K562 (cell line): ENCODE measurements around the gene SVIP. TPM values are rescaled to one million over a fixed set of nuclear protein-coding genes. Genes with fewer than 3 reads are reported as not detected.

Experiments used
- ATAC-seq: fragments of 200-7000 bp; cut with Tn5 transposase; 3 replicates; pipeline ENCODE4 v1.9.1; 2020; ENCODE audit warnings: moderate library complexity
- BruUV-seq: library from RNA; stranded (reverse); fragments of 400-500 nt; replicated peaks from 2 replicates; lab custom pipeline; 2021; lab: Mats Ljungman, UMichigan
- CTCF ChIA-PET: fragments of 300-600 bp; formaldehyde crosslinking; extraction: SDS; loops from one replicate; lab custom pipeline; 2021; ENCODE audit warnings: low intra/inter-chr PET ratio; lab: Yijun Ruan, JAX
- POLR2A ChIA-PET: fragments of 300-600, 350-650 bp; sonication (Branson Sonifier 250); formaldehyde crosslinking; extraction: SDS; loops from one replicate; lab custom pipeline; 2021; ENCODE audit warnings: antibody characterized with exemption, inconsistent platforms; lab: Yijun Ruan, JAX
- DNase-seq, 4 experiments: peaks; one replicate each; pipeline versions ENCODE4 v3.0.0 to v3.0.0-alpha.2; 2011 to 2018; ENCODE audit warnings: low spot score in 3 of 4, mixed read lengths in 3 of 4; ENCODE audit errors: extremely low read depth in 1 of 4
- FAIRE-seq: peaks from 2 replicates; lab custom pipeline; 2011; peaks lifted over from hg19 to GRCh38; lab: Jason Lieb, UNC
- H2AFZ ChIP-seq: 2 replicates; pipeline ENCODE4 v1.6.0; 2011; ENCODE audit warnings: low read depth, low read length, control low read depth, inconsistent platforms
- H3K27ac ChIP-seq: fragments of 200-600 bp; 3 replicates; pipeline ENCODE4 v1.8.0; 2011; ENCODE audit warnings: low read depth, mild to moderate bottlenecking, control low read depth, inconsistent platforms, low read length, moderate library complexity, mixed read lengths; ENCODE audit errors: extremely low read depth
- H3K27me3 ChIP-seq, 2 experiments: fragments of 300-600 bp in 1 of 2; 2 replicates in 1 of 2; 3 replicates in 1 of 2; pipeline versions ENCODE4 v1.6.0 to v1.8.0; 2011; ENCODE audit warnings: inconsistent platforms in 2 of 2, low read length in 2 of 2, mild to moderate bottlenecking in 1 of 2, mixed read lengths in 1 of 2, moderate library complexity in 1 of 2; ENCODE audit not compliant: control insufficient read depth in 2 of 2, insufficient read depth in 2 of 2
- H3K36me3 ChIP-seq: fragments of 300-600 bp; 3 replicates; pipeline ENCODE4 v1.8.0; 2011; ENCODE audit warnings: mild to moderate bottlenecking, low read length, inconsistent platforms; ENCODE audit not compliant: control insufficient read depth, insufficient read depth
- H3K4me1 ChIP-seq, 2 experiments: fragments of 200-600 bp in 1 of 2; replicated peaks in 1 of 2; 2 replicates in 1 of 2; 3 replicates in 1 of 2; pipeline versions ENCODE4 v1.5.1 to v1.8.0; 2011; ENCODE audit warnings: inconsistent platforms in 2 of 2, low read length in 2 of 2, mild to moderate bottlenecking in 1 of 2, mixed read lengths in 1 of 2, moderate library complexity in 1 of 2; ENCODE audit not compliant: control insufficient read depth in 2 of 2, insufficient read depth in 2 of 2
- H3K4me2 ChIP-seq: 2 replicates; pipeline ENCODE4 v1.6.1; 2011; ENCODE audit warnings: low read length, control low read depth, inconsistent platforms, mixed read lengths; ENCODE audit not compliant: insufficient read depth
- H3K4me3 ChIP-seq: fragments of 200-600 bp; sonication (generic), shearing (Covaris generic); 2 replicates; pipeline ENCODE4 v1.5.1; 2016; ENCODE audit warnings: control low read depth, inconsistent platforms
- H3K79me2 ChIP-seq: fragments of 200-600 bp; 3 replicates; pipeline ENCODE4 v1.8.0; 2011; ENCODE audit warnings: low read length, inconsistent platforms; ENCODE audit not compliant: control insufficient read depth, insufficient read depth
- H3K9ac ChIP-seq, 2 experiments: 2 replicates each; pipeline versions ENCODE4 v1.6.0 to v1.6.1; 2011; ENCODE audit warnings: low read depth in 2 of 2, low read length in 2 of 2, control low read depth in 1 of 2, inconsistent platforms in 1 of 2, mild to moderate bottlenecking in 1 of 2, mixed read lengths in 1 of 2; ENCODE audit not compliant: insufficient read depth in 1 of 2
- H3K9me1 ChIP-seq: one replicate; pipeline ENCODE4 v1.6.0; 2011; ENCODE audit warnings: inconsistent platforms, mild to moderate bottlenecking, low read length, moderate library complexity; ENCODE audit not compliant: control insufficient read depth, insufficient read depth
- H3K9me3 ChIP-seq: replicated peaks from 2 replicates; pipeline ENCODE4 v1.5.1; 2011; ENCODE audit warnings: low read depth, low read length, inconsistent platforms; ENCODE audit not compliant: control insufficient read depth, insufficient read depth
- H4K20me1 ChIP-seq: replicated peaks from 2 replicates; pipeline ENCODE4 v1.6.1; 2011; ENCODE audit warnings: low read length, inconsistent platforms, mixed read lengths; ENCODE audit not compliant: control insufficient read depth, insufficient read depth
- ASH1L ChIP-seq: fragments of 450-650 bp; IDR thresholded peaks from 2 replicates; pipeline ENCODE4 v1.6.1; 2018; ENCODE audit warnings: borderline replicate concordance, mild to moderate bottlenecking, low read depth; ENCODE audit not compliant: partially characterized antibody
- CTCF ChIP-seq, 3 experiments: IDR thresholded peaks in 2 of 3; conservative IDR thresholded peaks in 1 of 3; 2 replicates each; pipeline ENCODE4 v1.5.1; 2011 to 2012; ENCODE audit warnings: low read length in 3 of 3, mild to moderate bottlenecking in 3 of 3, control low read depth in 2 of 3, improper control_type of control experiment in 1 of 3, inconsistent platforms in 1 of 3, low read depth in 1 of 3, mixed read lengths in 1 of 3, moderate library complexity in 1 of 3; ENCODE audit not compliant: insufficient read depth in 2 of 3
- KDM4B ChIP-seq, 2 experiments: fragments of 450-650 bp in 1 of 2; sonication (generic) in 1 of 2; IDR thresholded peaks; 2 replicates each; pipeline ENCODE4 v1.6.1; 2016 to 2017; ENCODE audit warnings: borderline replicate concordance in 2 of 2, antibody characterized with exemption in 1 of 2, low read depth in 1 of 2, mild to moderate bottlenecking in 1 of 2
- RBM15 ChIP-seq: fragments of 200-400 bp; formaldehyde crosslinking; IDR thresholded peaks from 2 replicates; pipeline ENCODE4 v1.6.1; 2018; ENCODE audit warnings: mild to moderate bottlenecking, low read length, moderate library complexity; ENCODE audit not compliant: insufficient read depth
- RBM25 ChIP-seq: fragments of 200-400 bp; formaldehyde crosslinking; IDR thresholded peaks from 2 replicates; pipeline ENCODE4 v1.6.1; 2018; ENCODE audit warnings: low read length, low read depth, moderate library complexity; ENCODE audit not compliant: severe bottlenecking
- SMARCE1 ChIP-seq: fragments of 450-650 bp; IDR thresholded peaks from 2 replicates; pipeline ENCODE4 v1.7.1; 2016; ENCODE audit warnings: mild to moderate bottlenecking
- SRF ChIP-seq, 2 experiments: fragments of 250-450, 450-650 bp in 1 of 2; sonication (Bioruptor Pico) in 1 of 2; sonication (generic) in 1 of 2; formaldehyde crosslinking; IDR thresholded peaks; 2 replicates each; pipeline versions ENCODE4 v1.5.0 to v1.5.1; 2020 to 2022; ENCODE audit warnings: mild to moderate bottlenecking in 1 of 2, missing genetic modification reagents in 1 of 2
- ZNF277 ChIP-seq: fragments of 250-450 bp; sonication (Bioruptor Pico); IDR thresholded peaks from 2 replicates; pipeline ENCODE4 v1.8.0; 2022; ENCODE audit warnings: inconsistent platforms, mild to moderate bottlenecking, moderate library complexity, borderline replicate concordance
- WGBS: fragments of 100-300 bp; shearing (Covaris generic); methylation state at CpG from one replicate; pipeline ENCODE4 v1.1.6; 2016; ENCODE audit warnings: low coverage, mixed read lengths; ENCODE audit not compliant: insufficient coverage; ENCODE audit errors: missing lambda C conversion rate; 5-methylcytosine and 5-hydroxymethylcytosine counted together
- in situ Hi-C: fragments of 300-500 bp; cut with MboI; formaldehyde crosslinking; loops from 4 replicates; pipeline ENCODE4 v1.15.0; 2018; ENCODE audit warnings: inconsistent platforms, mixed read lengths
- intact Hi-C: fragments of 100-400 bp; cut with micrococcal nuclease; formaldehyde crosslinking; loops from 2 replicates; pipeline ENCODE4 v1.14.2; 2022
- polyA plus RNA-seq, 8 experiments: library from polyadenylated mRNA; depleted of rRNA in 4 of 8; stranded (reverse) in 5 of 8; unstranded in 3 of 8; fragments of >200 nt; fragmentation: Nextera tagmentation in 2 of 8; fragmentation: Illumina TruSeq in 1 of 8; extraction: Ambion mirVana in 2 of 8; extraction: Trizol in 1 of 8; gene quantifications; 2 replicates each; pipeline versions ENCODE4 v1.2.1 to v1.2.3, GENCODE V29; 2011 to 2014; ENCODE audit warnings: inconsistent platforms in 1 of 8, missing spikeins in 1 of 8
- total RNA-seq, 7 experiments: library from RNA; depleted of rRNA in 6 of 7; stranded (reverse); fragments of >200 nt in 6 of 7; fragmentation: Illumina TruSeq in 2 of 7; extraction: Trizol in 2 of 7; gene quantifications; 2 replicates each; pipeline versions ENCODE4 v1.2.1 to v1.2.3, GENCODE V29; 2011 to 2021; ENCODE audit warnings: low replicate concordance in 1 of 7

Gene SVIP
- total and polyA plus RNA-seq, 9 of the 15 experiments (the other 6 are each of a cell fraction or from before 2014, with no cell fraction given): 17.9 to 62.5 (median 47.5) TPM

- no peak for FAIRE-seq
Measured at GRCh38 chr11:22787055-22787454, 42.5 kb downstream of the SVIP start.

More at GRCh38 chr11:22787055-22787454, 42.5 kb downstream of the SVIP start:
- in situ Hi-C loops: no loop called here
- Histone ChIP-seq H2AFZ (no peak overlapping the region), H3K4me1 (peaks cover 0 to 5% of the 10 kb centered on the region in 2 experiments; a peak in 3 of 5 replicates), H3K27ac (no peak overlapping the region), H3K9me1 (no peaks in the 10 kb centered on the region), H3K9ac (no peak overlapping the region), H3K4me3 (no peak overlapping the region), H3K36me3 (no peaks in the 10 kb centered on the region), H3K9me3 (no peaks in the 10 kb centered on the region), H4K20me1 (no peaks in the 10 kb centered on the region), H3K27me3 (no peaks in the 10 kb centered on the region), H3K4me2 (no peak overlapping the region), H3K79me2 (no peaks in the 10 kb centered on the region)
- intact Hi-C loops: loop anchor here (1.0 to 10.0 kb wide), 2 partner anchors 453 to 532 kb away; no protein-coding TSS in a partner anchor
- DNase-seq: no peak
- ATAC-seq: no peak
- no TSS peak for BruUV-seq
- 27% methylated on average over 2 of the region's 2 CpGs for WGBS
- CTCF ChIA-PET: interaction anchor here (0.7 to 2.7 kb wide), 3 partner anchors 117 to 1091 kb away, joined by 3 to 16 read pairs (median 3); no protein-coding TSS in a partner anchor
- TF ChIP-seq SRF (CRISPR knock-in tag; IDR thresholded peaks at IDR 0.05): no peak
- no peak for TF ChIP-seq SMARCE1
- no peak for TF ChIP-seq ZNF277 (CRISPR knock-in tag)
- no peak for TF ChIP-seq ASH1L
- TF ChIP-seq CTCF (IDR thresholded peaks at IDR 0.05 in 2 of 3, conservative IDR thresholded peaks at IDR 0.05 in 1 of 3; ENCODE audit: insufficient read depth in 2 of 3, low read depth in 1 of 3, low read length in 3 of 3): no peak
- no peak for TF ChIP-seq RBM15
- peak; percentile 57 for TF ChIP-seq RBM25
- no peak for TF ChIP-seq KDM4B (IDR thresholded peaks at IDR 0.05; ENCODE audit: borderline replicate concordance in 2 of 2, low read depth in 1 of 2)
- POLR2A ChIA-PET: interaction anchor here (1.0 to 1.3 kb wide), 3 partner anchors 9 to 42 kb away, joined by 3 read pairs; no protein-coding TSS in a partner anchor
